ENCODE measurements around the gene RNF123.
A peak's percentile ranks its signal among the peaks of the same experiment; 100 is the strongest.

The RNF123 gene

DNA sequence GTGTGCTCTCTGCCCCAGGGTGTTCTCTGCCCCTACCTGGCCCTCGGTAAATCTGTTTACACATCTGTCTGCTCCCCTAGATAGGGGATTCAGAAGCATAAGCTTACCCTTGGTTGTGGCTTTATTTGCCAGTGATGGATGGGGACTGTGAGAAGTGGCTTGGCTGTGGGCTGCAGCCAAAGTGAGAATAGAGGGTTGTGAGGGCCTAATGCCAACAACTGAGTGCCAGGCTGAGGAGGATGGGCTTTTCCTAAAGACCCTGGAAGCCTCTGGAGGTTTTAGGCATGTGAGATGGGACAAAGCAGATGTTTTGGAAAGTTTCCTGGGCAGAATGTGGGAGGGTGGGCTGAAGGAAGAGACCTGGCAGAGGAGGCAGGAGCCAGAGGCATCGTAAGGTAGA lies 30.6 kb upstream of the RNF123 start:
- DNase-seq = no peak

DNA sequence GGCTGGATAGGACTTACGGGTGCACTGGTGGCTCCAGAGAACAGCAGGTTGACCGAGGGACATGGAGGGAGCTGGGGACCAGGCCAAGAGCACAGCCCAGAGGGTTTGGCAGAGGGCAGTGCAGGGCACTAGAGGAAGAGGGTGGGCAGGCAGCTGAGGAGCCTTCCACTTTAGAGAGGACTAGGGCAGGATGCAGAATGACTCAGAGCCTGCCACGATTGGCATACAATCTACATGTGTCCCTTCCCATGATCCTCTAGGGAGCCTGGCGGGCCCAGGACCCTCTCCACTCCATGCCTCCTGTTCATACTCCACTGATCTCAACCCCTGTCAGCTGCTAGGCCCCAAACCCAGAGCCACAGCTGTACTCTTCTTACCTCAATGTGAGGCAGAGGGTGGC lies 29.6 kb upstream of the RNF123 start:
- no peak for DNase-seq

DNA sequence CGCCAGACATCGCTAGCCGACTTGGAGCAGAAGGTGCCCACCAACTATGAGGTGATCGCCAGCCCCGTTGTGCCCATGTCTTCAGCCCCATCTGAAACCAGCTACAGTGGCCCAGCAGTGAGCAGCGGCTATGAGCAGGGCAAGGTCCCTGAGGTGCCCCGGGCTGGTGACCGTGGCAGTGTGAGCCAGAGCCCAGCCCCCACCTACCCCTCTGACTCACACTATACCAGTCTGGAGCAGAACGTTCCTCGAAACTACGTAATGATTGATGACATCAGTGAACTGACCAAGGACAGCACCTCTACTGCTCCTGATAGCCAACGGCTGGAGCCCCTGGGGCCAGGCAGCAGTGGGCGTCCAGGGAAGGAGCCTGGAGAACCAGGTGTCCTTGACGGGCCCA lies 28.1 kb upstream of the RNF123 start:
- no peak for DNase-seq

DNA sequence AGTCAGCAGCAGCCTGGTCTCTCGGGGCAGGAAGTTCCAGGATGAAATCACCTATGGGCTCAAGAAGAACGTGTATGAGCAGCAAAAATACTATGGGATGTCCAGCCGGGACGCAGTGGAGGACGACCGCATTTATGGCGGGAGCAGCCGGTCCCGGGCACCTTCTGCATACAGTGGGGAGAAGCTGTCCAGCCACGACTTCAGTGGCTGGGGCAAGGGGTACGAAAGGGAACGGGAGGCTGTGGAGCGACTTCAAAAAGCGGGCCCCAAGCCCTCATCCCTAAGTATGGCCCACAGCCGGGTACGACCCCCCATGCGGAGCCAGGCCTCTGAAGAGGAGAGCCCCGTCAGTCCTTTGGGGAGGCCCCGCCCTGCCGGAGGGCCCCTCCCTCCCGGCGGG lies 27.3 kb upstream of the RNF123 start:
- DNase-seq = no peak

DNA sequence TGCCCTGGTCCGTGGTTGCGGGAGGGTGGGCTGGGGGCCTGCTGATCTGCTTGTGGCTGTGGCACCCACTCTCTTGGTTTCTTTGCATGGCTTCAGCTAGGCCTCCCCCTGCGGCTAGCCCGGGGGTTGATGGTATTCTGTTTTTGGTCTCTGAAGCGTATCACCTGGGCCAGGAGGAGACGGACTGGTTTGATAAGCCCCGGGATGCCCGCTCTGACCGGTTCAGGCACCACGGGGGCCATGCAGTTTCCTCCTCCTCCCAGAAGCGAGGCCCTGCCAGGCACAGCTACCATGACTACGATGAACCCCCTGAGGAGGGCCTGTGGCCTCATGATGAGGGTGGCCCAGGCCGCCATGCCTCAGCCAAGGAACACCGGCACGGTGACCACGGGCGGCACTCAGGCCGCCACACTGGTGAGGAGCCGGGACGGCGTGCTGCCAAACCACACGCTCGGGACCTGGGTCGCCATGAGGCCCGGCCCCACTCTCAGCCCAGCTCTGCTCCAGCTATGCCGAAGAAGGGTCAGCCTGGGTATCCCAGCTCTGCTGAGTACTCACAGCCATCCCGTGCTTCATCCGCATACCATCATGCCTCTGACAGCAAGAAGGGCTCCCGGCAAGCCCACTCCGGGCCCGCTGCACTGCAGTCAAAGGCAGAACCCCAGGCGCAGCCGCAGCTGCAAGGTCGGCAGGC lies 26.5 kb upstream of the RNF123 start:
- DNase-seq = no peak

DNA sequence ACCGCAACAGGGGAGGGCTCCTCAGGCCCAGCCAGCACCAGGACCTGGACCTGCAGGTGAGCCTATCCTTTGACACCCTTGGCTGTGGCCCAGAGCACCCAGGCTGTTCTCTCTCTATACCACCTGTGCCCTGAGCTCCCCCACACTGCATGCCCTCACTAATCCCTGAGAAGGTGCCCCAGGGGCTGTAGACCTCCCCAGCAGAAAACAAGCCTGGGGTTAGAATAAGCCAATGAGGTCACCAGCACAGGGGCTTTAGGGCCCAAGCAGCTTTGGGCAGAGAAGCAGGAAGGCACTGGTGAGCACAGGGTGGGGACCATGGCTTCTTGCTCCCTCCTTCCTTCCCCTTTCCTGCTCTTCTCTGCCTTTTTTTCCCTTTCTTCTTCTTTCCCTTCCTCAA lies 25.5 kb upstream of the RNF123 start:
- DNase-seq = no peak

DNA sequence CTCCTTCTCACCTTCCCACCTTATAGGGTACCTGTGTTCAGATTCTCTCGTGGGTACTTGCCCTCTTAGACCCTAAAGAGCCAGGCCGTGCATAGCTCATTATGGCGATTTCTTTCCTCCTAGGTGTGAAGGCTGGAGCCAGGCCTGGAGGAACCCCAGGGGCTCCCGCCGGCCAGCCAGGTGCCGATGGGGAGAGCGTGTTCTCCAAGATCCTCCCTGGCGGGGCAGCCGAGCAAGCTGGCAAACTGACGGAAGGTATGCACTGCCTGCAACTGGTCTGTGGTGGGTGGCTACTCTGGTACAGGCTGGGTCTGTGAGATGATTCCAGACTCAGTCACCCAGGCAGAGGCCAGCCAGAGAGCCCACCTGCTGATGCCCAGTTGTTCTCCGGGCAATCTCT lies 25.1 kb upstream of the RNF123 start:
- DNase-seq = no peak

DNA sequence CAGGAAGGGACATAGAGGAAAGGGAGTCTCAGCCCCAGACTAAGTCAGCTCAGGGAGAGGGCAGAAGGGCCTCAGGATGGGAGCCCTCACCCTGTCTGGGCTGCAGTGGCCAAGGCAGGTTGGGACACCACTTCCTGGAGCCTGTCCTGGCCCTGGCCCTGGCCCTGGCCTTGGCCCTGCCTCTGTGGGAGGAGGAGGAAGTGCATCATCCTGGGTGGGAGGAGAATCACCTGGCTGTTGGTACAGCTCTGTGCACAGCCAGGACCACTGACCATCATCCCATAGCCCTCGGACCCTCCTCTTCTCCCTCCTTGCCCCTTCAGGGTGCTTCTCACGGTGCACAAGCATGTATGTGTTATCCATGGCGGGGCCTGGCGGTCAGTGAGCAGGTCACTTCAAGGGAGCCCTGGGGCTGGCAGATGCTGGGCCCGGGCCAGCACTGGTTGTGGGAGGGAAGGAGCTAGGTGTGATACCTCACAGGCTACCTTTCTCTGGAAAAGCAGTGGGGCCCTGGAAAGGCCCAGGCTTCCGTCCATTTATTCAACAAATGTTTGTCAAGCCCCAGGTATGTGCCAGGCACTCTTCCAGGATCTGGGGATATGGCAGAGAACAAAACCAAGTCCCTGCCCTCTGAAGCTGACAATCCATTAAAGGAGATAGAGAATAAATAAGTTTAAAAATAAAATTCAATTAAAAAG lies 23.4 kb upstream of the RNF123 start:
- no peak for DNase-seq

DNA sequence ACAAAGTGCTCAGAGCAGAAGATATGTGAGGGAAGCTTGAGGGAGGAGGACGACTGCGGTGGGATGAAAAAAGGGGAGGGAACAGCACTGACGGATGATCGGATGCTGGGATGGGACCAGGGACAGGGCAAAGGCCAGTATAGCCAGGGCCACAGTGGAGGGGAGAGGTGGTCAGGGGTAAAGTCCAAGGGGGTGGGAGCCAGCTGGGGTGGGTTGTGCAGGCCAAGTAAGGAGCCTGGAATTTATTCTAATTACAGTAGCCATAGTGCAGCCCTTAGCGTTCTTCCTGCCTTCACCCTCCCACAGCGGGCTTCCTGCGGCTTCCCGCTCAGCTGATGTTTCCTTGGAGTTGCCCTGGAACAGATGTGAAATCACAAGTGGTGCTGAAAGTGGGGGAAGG lies 22.8 kb upstream of the RNF123 start:
- DNase-seq = no peak

DNA sequence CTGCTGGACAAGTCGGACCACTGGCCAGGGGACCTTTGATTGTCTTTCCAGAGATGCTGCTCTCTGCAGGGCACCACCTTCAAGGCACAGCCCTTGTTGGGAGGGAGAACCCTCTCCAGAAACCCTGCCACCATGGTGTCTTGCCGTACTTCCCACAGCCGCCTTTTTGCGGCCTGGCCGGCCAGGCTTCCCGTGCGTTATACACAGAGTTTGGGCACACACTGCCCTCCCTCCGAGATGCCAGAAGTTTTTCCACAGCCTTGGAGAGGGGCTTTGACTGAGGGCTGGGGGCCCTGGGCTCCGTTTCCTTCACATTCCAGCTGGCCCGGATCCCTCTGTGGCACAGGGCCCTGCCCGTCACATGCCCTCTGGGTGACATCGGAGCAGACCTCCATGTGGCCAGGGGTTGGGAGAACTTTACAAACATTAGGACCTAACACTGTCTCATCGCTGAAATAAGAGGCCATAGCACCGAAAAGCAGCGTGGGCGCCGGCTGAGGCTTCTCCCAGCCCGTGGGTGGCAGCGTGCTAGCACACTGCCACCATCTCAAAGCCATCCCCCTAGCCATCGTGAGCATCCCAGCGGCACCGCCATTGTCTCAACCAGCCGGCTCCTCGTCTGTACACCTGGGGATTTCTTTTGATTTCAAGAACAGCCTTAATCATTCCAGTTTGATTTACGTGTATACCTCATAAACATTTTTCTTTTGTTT lies 21.5 kb upstream of the RNF123 start:
- peak in 3 of 56 donors; percentile 7 to 19 (median 9) for DNase-seq

DNA sequence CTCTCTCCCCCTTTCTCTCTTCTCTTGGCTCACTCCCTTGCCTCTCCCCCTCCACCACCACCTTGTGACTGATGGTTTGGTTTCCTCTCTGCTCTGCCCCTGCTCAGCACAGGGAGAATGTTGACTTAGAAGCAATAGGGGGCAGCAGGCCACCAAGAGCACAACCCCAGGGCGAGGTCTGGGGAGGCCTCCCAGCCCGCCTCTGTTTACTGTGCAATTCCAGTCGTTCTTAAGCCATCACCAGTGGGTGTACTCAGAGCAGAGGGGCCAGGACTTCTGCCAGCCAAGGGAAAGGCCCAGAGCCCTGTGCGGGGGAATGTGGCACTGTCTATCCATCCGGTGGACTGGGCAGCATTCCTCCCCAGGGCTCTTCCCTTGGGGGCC lies 21.0 kb upstream of the RNF123 start:
- DNase-seq = no peak

DNA sequence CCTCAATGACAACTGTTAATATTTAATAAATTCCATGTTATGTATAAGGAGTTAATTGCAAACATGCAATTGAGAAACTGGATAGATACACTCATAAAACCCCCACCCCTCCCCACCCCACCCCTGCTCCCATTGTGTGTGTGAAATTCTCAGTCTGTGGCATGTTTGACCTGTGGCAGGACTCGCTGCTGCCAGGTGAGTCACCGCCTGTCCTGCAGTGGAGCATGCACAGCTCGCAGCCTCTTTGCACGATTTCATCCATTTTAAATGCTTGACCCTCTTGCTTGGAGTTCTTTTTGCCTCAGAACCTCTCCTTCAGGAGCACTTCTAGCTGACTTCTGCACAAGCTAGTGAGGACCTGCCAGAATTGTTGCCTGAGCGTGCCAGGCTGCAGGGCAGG lies 20.5 kb upstream of the RNF123 start:
- no peak for DNase-seq

DNA sequence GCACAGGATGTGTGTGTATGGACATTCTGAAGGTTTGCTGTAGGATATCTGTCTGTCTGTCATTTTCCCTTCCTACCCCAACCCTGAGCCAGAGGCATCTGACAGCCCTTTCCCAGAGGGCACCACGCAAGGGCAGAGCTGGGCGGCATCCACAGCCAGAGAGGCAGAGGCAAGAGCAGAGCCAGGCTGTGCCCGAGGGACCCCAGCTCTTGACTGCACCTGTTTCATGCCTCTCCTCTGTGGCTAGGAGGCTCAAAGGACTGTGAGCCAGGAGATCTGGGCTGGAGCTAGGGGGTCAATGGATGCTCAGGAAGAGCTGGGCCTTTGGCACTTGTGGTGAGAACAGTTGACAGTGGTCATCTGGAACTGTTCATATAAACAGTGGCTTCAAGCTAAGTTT lies 20.0 kb upstream of the RNF123 start:
- no peak for DNase-seq

DNA sequence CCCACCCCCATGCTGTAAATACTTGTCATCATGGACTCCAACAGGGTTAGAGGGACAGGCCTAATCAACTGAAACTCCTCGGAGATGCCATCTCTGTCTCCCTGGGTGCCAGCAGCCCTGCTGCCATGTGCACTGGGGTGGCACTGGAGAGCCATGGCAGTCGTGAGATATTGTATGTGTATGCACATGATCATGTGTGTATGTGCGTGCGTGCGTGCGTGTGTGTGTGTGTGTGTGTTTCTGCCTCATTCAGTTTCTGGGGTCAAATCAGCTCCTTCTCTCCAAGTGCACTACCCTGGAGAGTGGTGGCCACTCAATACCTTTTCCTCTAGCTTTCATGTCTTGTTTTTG lies 18.4 kb upstream of the RNF123 start:
- no peak for DNase-seq

DNA sequence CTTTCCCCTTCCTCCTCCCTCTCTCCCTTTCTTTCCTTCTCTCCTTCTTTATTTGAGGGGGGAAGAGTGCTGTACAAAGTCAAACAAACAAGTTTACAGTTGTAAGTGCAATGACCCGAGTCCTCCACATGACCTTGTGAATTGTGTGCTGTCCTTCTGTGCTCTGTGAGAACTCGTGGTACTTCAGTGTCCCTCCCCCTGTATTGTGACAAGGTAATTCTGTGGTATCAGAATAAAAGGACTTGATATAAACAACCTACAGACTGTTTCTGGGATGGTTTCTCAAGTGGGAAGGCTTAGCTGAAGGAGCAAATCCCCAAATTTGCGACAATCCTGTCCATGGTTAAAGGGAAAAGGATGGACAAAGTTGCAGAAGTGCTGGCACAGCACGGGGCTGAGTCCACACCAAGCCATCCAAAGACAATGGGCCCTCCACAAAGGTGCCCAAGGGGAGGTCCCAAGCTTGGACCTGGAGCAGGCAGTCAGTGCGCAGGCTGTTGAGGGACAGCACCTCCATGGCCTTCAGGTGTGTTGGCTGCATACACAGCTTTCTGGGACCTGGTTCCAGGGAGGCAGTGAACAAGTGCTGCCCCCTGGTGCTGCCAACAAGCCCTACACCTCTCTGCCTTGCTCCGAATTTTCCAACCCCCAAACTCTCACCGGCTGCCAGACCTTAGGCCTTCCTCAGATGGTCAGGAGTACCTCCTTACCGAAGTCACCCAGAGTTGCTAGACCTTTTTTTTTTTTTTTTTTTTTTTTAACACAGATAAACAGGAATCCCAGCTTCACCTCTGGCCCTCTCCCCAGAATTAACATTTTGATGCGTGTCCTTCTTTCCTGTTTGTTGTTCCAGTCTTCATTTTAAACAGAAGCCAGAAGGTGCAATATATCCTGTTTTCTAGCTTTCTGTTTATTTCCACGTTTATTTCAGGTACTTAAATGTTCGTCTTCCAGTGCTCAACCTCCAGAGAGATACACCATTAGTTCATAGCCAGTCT lies 17.8 kb upstream of the RNF123 start:
- DNase-seq = no peak

DNA sequence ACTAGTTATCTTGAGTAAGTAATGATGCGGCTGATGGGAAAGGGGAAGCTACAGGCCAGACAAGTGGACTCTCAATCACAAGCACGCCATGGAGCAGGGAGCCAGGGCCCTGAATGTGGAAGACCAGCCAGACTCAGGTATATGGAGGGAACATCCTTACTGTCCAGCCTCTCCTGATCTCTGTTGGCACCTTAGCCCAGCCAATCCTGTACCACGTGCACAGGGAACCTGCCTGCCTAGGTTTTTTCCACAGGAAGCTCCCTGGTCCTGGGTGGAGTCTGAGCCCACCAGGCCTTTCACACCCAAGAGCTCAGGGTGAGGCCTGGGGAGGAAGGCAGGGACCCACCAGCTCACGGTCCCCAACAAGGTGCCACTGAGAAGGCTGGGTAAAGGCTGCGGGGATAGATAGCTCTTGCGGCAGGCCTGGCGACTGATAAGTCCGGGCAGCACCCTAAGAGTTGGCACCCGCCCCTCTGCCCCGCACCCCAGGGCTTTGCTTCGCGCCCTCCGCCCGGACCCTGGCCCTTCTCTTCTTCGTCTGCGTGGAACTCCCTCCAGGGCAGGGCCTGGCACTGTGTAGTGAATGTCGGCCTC lies 16.1 kb upstream of the RNF123 start:
- DNase-seq = no peak

DNA sequence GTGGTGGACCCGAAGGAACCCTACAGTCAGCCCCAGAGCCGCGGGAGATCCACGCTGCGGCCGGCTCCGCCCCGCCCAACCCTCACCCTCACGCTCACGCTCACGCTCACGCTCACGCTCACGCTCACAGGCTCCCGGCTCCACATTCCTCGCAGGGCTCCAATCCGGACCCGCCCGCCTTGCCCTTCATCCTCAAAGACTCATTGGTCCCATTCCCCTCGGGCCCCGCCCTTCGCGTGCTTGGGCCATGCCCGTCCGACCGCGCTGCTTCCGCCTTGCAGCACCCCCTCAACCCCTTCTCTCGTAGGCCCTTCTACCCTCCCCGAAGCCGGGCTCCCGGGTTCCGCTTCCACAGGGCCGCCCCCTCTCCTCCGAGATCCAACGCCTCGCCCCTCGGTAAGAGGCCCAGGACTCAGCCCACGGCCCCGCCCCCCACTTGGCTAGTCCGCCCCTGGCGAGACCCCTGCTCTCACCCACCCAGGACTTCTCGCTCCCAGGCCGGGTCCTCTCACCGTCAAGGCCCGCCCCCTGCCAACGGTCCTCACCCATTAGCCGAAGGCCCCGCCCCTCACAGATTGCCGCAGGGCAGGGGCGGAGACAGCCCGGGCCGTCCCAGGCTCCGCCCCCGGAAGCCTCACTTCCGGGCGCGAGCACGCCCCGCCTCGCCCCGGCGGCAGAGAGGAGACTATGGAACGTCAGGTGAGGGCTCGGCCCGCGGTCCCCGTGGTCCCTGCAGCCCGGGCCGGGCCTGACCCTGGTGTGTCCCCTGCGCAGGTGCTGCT lies 15.5 kb upstream of the RNF123 start, which contains the start of gene APEH:
Gene APEH, plus strand, starts transcription at position 637 of the 782 bp plus-strand sequence. Its CDS starts 51 bp downstream, at position 688.
- no peak for DNase-seq

DNA sequence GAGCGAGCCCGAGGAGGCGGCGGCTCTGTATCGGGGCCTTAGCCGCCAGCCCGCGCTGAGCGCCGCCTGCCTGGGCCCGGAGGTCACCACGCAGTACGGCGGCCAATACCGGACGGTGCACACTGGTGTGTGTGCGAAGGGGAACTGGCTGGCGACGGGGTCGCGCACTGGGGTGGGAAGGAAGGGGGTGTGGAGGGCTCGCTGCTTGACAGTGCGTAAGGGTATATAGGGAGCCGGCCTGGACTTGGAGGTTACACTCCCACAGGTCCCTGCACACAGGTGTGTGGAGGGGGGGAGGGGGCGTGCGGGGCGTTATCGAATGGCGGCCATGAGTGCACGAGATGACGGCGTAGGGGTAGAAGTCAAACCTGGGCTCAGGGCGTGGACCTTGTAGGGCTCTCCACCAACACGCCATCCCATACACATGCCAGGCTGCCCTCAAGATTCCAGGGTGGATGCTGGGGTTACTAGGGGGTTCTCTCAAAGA lies 14.8 kb upstream of the RNF123 start:
- no peak for DNase-seq

DNA sequence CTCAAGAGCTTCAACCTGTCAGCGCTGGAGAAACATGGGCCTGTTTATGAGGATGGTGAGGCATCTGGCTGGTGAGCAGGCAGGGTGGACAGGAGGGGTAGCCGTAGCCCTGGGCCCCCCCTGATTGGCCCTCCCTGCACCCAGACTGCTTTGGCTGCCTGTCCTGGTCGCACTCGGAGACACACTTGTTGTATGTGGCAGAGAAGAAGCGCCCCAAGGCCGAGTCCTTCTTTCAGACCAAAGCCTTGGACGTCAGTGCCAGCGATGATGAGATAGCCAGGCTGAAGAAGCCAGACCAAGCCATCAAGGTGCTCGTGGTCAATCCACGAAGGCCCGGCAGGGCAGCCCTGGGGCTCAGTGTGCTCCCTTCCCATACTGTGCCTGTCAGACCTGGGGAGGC lies 13.4 kb upstream of the RNF123 start:
- no peak for DNase-seq

Measured in amygdala (tissue), 56 donors.